ENCODE data around the gene ADARB2.

- no peak for TF ChIP-seq CTCF (IDR thresholded peaks at IDR 0.05)
- TF ChIP-seq TAF1 (IDR thresholded peaks at IDR 0.05; ENCODE audit: borderline replicate concordance, low read depth, low read length) = no peak
- no peak for TF ChIP-seq RCOR1 (IDR thresholded peaks at IDR 0.05; ENCODE audit: low read length)
- TF ChIP-seq EP300 (IDR thresholded peaks at IDR 0.05; ENCODE audit: borderline replicate concordance in 1 of 2, low read depth in 1 of 2, low read length in 1 of 2) = no peak
- no peak for TF ChIP-seq FOXM1 (IDR thresholded peaks at IDR 0.05; ENCODE audit: low read depth)
- no peak for TF ChIP-seq YY1 (IDR thresholded peaks at IDR 0.05; ENCODE audit: low read depth)
- no peak for TF ChIP-seq RXRA (IDR thresholded peaks at IDR 0.05; ENCODE audit: borderline replicate concordance, low read depth)
- no peak for TF ChIP-seq TCF12 (IDR thresholded peaks at IDR 0.05)
- TF ChIP-seq GATA2 (CRISPR knock-in tag; IDR thresholded peaks at IDR 0.05) = no peak
- TF ChIP-seq SIN3A (IDR thresholded peaks at IDR 0.05; ENCODE audit: borderline replicate concordance, low read depth, low read length) = no peak
- no peak for TF ChIP-seq GABPA (IDR thresholded peaks at IDR 0.05; ENCODE audit: low read depth)
- no peak for TF ChIP-seq POLR2AphosphoS5 (IDR thresholded peaks at IDR 0.05; ENCODE audit: low read depth, low read length)
- TF ChIP-seq RFX5 (IDR thresholded peaks at IDR 0.05; ENCODE audit: low read length) = no peak
Observed at GRCh38 chr10:1738950-1739349, 1.6 kb upstream of the ADARB2 start.
